NB4 (cell line): ENCODE measurements around the gene FAM110C.
"Not testable (repeated sequence)": the region's sequence is repeated elsewhere in the genome, so short reads cannot be mapped to it uniquely, and the experiment has no call there.

ENCODE experiments used
- DNase-seq: peaks from one replicate; pipeline ENCODE4 v3.0.0; 2010; ENCODE audit warnings: low read depth
- H3K4me3 ChIP-seq: one replicate; pipeline ENCODE4 v1.5.1; 2011; ENCODE audit warnings: mild to moderate bottlenecking, low read depth, low read length, moderate library complexity
- MAX ChIP-seq: IDR thresholded peaks from 2 replicates; pipeline ENCODE4 v1.6.1; 2011; ENCODE audit warnings: low read depth, low read length
- MYC ChIP-seq: IDR thresholded peaks from 2 replicates; pipeline ENCODE4 v1.6.1; 2011; ENCODE audit warnings: low read depth, low read length
- POLR2A ChIP-seq: IDR thresholded peaks from 2 replicates; pipeline ENCODE4 v1.6.1; 2011; ENCODE audit warnings: mild to moderate bottlenecking; ENCODE audit not compliant: insufficient read length; ENCODE audit errors: extremely low read depth
- TF ChIP-seq, protein P1 (sequence below): IDR thresholded peaks from one replicate; pipeline ENCODE4 v1.5.1; 2012; ENCODE audit warnings: low read depth, low read length

Gene FAM110C

DNA sequence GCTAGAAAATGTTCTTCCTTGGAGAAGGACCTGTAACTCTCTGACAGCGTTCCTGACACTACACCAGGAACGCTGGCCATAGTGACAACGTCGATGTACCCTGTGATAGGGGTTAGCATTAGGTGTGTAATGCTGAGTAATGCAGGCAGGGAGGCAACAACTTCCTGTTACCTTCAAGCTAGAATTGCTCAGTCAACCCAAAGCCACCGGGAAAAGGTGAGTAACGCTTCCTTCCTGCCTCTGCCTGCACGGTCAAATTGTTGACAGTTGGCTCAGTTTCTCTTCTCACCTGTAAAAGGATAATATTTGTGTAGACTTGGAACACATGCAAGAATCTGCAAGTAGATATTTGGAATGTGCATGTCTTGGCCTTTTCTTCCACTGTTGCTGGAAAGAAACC is 12.7 kb downstream of the FAM110C start:
- no peak for DNase-seq
- H3K4me3 ChIP-seq: no peak overlapping the region
- TF ChIP-seq POLR2A (no peak), MYC (no peak), MAX (no peak)
- TF ChIP-seq, protein P1, sequence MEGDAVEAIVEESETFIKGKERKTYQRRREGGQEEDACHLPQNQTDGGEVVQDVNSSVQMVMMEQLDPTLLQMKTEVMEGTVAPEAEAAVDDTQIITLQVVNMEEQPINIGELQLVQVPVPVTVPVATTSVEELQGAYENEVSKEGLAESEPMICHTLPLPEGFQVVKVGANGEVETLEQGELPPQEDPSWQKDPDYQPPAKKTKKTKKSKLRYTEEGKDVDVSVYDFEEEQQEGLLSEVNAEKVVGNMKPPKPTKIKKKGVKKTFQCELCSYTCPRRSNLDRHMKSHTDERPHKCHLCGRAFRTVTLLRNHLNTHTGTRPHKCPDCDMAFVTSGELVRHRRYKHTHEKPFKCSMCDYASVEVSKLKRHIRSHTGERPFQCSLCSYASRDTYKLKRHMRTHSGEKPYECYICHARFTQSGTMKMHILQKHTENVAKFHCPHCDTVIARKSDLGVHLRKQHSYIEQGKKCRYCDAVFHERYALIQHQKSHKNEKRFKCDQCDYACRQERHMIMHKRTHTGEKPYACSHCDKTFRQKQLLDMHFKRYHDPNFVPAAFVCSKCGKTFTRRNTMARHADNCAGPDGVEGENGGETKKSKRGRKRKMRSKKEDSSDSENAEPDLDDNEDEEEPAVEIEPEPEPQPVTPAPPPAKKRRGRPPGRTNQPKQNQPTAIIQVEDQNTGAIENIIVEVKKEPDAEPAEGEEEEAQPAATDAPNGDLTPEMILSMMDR: no peak

GRCh38 chr2:32068-32467 is 14.2 kb downstream of the FAM110C start:
- TF ChIP-seq MAX (no peak), POLR2A (no peak), MYC (no peak)
- H3K4me3 ChIP-seq: no peak overlapping the region
- no peak for DNase-seq

DNA sequence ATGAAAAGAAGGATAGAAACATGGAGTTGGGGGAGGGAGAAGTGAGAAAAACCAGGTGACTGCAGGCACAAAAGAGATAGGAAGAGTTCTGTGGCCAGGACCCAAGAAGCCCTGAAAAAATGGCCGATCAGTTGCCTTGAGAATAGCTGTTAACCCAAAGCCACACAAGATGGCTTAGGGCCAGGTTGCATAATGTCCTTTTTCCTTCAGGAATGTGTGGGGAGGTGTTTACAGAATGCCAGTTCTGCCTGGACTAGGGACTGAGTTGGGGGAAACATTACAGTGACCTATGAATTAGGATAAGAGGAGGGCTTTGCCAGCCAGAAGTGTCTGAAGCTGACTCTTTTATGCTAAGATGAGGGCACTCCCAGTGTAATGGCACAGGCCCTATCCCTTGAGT is 17.1 kb downstream of the FAM110C start:
- TF ChIP-seq POLR2A: no peak
- TF ChIP-seq, protein P1: no peak
- no peak for TF ChIP-seq MYC
- TF ChIP-seq MAX: no peak
- no peak overlapping the region for H3K4me3 ChIP-seq
- no peak for DNase-seq

GRCh38 chr2:28406-28975 is 17.8 kb downstream of the FAM110C start:
- DNase-seq: peak; percentile 10
- no peak overlapping the region for H3K4me3 ChIP-seq
- TF ChIP-seq MYC (no peak), MAX (no peak), POLR2A (no peak)
- TF ChIP-seq, protein P1: no peak

DNA sequence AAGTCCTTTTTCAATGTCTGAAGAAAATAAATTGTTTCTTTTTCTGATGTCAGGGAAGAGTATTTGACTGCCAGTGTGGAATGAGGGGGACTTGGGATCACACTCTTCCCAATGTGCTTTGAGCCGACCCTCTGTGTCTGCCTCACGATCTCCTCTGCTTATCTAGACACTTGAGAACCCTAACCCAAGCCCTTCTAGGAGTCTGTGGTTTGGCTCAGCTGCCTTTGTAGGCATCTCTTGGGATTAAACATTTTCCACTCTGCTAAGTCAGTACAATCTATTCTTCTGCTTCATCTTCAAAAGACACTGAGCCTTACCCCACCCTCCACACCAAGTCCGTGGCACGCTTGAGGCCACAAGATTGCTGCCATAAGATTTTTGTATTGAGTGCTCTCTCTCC is 19.4 kb downstream of the FAM110C start:
- no peak overlapping the region for H3K4me3 ChIP-seq
- TF ChIP-seq MYC: no peak
- no peak for TF ChIP-seq MAX
- no peak for TF ChIP-seq POLR2A
- TF ChIP-seq, protein P1: no peak
- DNase-seq: no peak

DNA sequence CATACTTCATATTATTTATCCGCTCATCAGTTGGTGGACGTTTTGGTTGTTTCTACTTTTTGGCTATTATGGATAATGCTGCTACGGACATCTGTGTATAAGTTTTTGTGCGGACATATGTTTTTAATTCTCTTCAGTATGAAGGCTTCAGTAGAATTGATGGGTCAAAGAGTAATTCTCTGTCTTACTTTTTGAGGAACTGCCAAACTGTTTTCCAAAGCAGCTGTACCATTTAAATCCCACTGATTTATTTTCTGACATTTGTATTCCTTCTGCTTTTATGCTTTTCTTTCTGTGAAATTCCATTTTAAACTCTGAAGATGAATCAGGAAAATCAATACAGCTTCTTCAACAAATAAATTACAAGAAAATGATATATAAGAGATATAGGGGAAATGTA is 20.8 kb downstream of the FAM110C start:
- no peak for DNase-seq
- TF ChIP-seq, protein P1: no peak
- TF ChIP-seq MYC (no peak), POLR2A (no peak)
- H3K4me3 ChIP-seq: no peak overlapping the region

GRCh38 chr2:24591-24990 is 21.7 kb downstream of the FAM110C start:
- DNase-seq: not testable (repeated sequence)

More at GRCh38 chr2:24591-24990, 21.7 kb downstream of the FAM110C start:
- not testable (repeated sequence) for H3K4me3 ChIP-seq
